GM12878 (cell line): ENCODE data around the gene ATAD3A.

Experiments
- HDAC6 ChIP-seq: fragments of 200-600 bp; sonication (generic); IDR thresholded peaks from one replicate; pipeline ENCODE4 v1.8.0; 2017; ENCODE audit warnings: antibody characterized with exemption; ENCODE audit not compliant: unreplicated experiment
- RBBP5 ChIP-seq: fragments of 200-600 bp; sonication (generic); conservative IDR thresholded peaks from 2 replicates; pipeline ENCODE4 v1.6.1; 2016
- RUNX3 ChIP-seq: IDR thresholded peaks from 2 replicates; pipeline ENCODE4 v1.6.1; 2012; ENCODE audit warnings: low read length, inconsistent platforms
- SRF ChIP-seq, 2 experiments: IDR thresholded peaks; 2 replicates each; pipeline ENCODE4 v1.6.1; 2011; ENCODE audit warnings: low read depth in 2 of 2, low read length in 2 of 2, mild to moderate bottlenecking in 1 of 2, moderate library complexity in 1 of 2

DNA sequence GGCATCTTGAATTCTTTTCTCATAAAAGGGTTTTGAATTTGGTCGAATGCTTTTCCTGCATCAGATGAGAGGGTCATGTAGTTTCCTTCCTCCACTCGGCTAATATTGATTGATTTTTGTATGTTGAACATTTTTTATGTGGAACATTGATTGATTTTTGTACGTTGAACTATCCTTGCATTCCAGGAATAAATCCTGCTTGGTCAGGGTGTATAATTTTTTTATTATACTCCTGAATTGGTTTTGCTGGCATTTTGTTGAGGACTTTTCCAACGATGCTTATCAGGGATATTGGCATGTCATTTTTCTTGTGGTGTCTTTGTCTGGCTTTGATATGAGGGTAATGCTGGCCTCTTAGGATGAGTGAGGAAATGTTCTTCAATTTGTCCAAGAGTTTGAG is 20.0 kb downstream of the ATAD3A start:
- no peak for TF ChIP-seq SRF (IDR thresholded peaks at IDR 0.05; ENCODE audit: low read depth in 2 of 2, low read length in 2 of 2)
- TF ChIP-seq HDAC6 = no peak
- no peak for TF ChIP-seq RUNX3
- no peak for TF ChIP-seq RBBP5
